GM19193 (cell line): ENCODE data around the gene RAF1.

Experiments used
- POLR2A ChIP-seq: IDR thresholded peaks from 4 replicates; pipeline ENCODE4 v1.6.1; 2011; ENCODE audit not compliant: insufficient read depth, insufficient read length; ENCODE audit errors: extremely low read depth

The RAF1 gene

DNA sequence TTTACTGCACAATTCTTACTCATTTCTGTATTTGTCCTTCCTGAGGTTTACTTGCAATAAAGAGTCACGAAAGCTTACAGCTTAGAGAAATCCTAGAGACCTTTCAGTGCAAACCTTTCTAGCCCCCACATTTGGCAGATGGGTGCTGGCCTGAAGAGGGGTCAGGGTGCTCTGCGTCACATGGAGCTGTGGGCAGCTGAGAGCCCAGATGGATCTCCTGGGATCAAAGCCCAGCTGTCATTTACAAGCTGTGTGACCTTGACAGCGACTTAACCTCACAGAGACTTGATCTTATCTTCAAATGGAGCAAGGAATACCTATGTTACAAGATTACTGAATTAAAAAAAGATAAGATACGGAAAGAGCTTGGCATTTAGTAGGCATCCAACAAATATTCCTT, 24.0 kb upstream of the RAF1 start:
- no peak for TF ChIP-seq POLR2A

DNA sequence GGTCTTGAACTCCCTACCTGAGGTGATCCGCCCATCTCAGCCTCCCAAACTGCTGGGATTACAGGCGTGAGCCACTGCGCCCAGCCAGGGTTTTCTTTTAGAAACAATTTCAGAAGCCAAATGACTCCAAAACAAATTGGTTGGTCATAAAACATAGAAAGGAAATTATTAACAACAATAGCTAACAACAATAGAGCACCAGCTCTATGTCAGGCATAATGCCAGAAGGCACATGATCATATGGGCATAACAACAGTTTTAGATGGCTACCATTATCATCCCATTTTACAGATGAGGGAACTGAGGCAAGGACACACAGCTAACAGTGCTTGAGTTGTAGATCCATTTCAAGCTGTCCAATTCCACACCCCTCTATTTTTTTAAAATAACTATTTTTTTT, 22.2 kb upstream of the RAF1 start:
- no peak for TF ChIP-seq POLR2A

DNA sequence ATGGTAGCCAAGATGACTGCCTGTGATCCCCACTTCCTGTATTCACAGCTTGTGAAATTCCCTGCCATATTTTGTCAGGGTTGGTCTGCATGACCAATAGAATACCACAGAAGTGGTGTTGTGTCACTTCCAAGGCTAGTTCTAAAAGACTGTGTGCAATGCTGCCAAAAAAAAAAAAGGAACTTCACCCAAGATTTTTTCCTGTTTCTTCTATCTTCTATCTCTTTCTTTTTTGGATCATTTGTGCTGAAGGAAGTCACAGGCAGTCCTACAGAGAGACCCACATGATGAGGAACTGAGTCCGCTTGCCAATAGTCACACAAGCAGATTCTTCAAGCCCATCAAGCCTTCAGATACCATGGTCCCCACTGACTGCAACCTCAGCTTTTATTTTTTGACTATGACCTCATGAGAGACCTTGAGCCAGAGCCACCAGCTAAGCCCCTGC, 18.1 kb upstream of the RAF1 start:
- TF ChIP-seq POLR2A: no peak

DNA sequence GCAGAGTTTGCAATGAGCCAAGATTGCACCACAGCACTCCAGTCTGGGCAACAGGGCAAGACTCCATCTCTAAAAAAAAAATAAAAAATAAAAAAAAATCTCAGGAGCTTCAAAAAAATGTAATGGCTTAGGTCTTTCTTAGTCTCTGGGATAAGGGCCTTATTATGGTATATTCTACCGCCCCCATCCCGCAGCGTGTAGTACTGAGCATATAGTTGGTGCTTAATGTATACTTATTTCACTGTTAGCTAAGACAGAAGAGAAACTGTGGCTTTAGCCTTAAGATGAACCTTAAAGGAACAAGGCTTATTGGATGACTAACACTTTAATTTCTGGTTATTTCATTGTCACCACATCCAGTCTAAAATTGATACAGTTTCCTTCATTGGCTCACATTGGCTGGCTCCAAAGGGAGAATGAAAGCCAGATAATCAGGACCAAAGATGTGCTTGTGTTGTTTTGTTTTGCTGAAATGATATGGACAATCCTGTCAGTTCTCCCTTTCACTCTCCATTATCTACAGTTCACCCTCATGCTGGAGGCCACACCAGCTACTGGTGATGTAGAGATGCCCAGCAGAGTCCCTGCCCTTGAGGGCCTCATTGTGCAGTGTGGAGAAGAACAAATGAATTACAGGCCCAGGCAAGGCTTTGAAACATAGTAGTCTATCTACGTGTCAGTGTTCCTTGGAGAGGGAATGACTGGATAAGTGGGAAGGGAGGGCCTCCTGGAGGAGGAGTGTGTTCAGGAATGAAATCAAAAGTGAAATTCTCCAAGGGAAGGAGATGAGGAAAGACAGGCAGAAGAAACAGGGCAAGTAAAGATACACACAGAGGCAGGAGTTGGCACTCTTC, 17.4 kb upstream of the RAF1 start:
- TF ChIP-seq POLR2A: no peak

GRCh38 chr3:12679468-12679867, 15.6 kb upstream of the RAF1 start:
- no peak for TF ChIP-seq POLR2A

DNA sequence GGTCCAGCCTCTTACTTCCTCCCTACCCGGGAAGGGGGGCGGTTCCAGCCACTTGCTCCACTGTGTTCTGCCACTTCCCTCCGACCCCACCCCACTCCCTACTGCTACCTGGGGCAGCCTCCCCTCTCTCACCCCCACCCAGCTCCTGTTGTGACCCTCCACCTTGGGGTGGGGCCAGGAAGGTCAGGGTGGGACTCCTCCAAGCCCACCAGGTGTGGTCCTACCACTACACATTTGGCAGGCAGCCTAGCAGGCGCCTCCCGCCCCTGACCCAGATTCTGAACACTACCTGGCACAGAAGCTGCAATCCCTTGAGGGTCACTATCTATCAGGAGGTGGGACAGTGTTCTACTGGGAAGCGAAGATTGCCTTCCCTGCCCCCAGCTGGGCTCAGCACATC, 13.7 kb upstream of the RAF1 start:
- TF ChIP-seq POLR2A: no peak

GRCh38 chr3:12675115-12675810, 11.3 kb upstream of the RAF1 start:
- TF ChIP-seq POLR2A: no peak

DNA sequence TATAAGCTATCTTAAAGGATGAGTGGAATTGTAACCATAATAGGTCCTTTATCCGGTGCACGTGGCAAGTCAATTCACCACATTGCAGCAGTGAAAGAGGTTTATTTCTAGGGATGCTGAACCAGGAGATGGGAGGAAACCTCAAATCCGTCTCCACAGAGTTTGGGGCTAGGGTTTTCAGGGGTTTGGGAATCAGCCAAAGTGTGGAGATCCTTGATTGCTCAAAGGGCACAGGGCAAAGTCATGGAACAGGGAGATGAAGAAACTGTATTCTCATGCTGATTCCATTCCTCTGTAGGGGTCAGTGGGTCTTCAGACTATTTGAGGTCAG, 7.2 kb upstream of the RAF1 start:
- no peak for TF ChIP-seq POLR2A

DNA sequence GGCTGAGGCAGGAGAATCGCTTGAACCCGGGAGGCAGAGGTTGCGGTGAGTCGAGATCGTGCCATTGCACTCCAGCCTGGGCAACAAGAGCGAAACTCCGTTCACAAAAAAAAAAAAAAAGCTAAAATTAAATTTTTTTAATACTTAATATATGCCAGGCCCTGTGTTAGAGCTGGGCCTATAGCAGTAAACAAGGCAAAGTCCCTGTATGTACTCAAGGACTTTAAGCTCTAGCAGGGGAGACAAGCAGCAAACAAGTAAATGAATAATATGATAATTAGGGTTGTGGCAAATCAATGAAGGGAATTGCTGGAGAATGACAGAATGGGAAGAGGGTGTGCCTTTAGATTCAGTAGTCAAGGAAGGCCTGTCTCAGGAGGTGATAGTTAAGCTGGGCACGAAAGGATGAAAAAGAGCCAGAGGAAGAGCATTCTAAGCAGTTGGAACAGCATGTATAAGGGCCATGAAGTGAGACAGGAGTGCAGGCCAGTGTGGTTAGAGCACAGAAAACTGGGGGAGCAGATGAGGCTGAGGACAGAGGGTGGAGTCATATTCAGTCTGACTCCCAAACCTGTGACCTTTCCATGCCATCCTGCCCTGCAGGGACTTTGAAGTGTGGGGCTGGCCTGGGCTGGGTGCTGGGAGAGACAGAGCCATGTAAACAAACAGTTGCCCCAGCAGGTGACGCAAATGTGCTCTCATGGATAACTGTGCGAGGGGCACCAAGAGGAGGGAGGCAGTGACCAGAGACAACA, 6.6 kb upstream of the RAF1 start:
- TF ChIP-seq POLR2A: no peak

DNA sequence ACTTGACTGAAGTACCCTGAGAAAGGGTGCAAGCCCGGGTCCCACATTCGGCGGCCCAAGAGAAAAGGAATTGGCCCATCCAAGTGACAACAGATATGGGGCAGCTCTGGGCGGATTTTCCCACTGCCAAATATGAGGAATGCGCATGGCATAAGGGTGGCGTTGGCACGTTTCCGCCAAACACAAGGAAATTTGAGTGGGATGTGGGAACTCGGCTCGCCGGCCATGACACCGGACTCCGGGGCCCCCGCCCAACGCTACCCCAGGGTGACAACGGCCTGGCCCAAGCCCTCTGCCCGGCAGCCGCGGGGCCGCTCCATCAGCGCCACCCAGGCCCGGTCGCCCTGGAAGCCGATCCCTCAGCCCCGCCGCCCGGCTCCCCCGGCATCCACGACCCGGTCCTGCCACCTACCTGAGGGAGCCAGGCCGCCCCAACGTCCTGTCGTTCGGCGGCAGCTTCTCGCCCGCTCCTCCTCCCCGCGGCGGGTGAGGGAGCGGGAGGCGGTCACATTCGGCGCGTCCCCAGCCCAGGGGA, 449 bp downstream of the RAF1 start:
- no peak for TF ChIP-seq POLR2A

DNA sequence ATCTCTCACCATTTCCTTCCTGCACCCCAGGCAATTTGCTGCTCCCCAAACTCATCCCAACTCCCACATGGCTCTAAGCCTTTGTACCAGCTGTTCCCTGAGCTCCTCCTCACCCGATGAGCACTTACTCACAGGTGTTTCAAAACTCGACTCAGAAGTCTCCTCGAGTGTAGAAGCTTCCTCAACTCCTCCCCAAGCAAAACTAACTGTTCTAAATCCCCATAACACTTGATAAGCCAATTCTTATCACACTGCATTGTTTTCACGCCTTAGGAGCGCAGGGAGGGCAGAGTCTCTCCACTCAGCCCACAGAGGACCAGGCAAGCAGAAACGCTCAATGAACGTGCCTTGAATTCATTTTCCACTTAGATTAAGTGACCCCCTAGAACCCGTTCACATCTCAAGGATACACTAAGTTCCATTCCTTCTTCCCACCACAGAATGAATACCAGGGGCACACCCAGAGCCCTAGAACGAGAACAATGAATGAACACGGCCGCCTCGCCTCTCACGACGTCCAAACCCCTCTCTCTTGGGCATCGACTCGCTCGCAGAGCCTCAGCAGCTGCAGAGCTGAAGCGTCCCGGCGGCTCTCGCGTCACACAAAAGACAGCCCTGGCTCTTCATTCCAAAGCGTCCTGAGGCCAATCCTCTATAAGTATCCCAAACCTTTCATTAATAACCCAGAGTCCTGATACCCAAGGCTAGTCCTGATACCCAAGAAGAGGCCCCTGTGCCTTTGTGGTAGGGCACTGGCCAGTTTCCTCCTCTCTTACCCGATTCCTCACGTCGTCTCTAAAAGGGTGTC, 1.1 kb downstream of the RAF1 start:
- TF ChIP-seq POLR2A: no peak

DNA sequence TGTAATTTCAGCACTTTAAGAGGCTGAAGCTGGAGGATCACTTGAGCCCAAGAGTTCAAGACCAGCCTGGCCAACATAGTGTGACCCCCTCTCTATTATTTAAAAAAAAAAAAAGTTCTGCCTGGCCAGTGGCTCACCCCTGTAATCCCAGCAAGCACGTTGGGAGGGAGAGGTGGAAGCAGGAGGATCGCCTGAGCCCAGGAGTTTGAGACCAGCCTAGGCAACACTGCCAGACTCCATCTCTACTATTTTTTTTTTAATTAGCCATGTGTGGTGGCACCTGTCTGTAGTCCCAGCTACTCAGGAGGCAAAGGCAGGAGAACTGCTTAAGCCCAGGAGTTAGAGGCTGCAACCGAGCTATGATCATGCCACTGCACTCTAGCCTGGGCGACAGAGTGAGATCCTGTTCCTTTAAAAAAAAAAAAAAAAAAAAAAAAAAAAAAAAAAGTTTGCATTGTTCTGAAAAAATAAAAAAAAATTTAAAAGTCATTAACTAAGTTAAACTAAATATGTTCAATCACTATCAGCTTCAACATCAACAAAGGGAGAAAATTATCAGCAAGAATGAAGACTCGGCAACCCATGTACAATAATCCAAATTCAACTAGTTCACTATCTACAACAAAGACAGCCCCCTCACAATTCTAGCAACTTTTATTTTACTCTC, 1.9 kb downstream of the RAF1 start:
- no peak for TF ChIP-seq POLR2A

- no peak for TF ChIP-seq POLR2A
Observed at GRCh38 chr3:12660196-12660595, 3.7 kb downstream of the RAF1 start.

DNA sequence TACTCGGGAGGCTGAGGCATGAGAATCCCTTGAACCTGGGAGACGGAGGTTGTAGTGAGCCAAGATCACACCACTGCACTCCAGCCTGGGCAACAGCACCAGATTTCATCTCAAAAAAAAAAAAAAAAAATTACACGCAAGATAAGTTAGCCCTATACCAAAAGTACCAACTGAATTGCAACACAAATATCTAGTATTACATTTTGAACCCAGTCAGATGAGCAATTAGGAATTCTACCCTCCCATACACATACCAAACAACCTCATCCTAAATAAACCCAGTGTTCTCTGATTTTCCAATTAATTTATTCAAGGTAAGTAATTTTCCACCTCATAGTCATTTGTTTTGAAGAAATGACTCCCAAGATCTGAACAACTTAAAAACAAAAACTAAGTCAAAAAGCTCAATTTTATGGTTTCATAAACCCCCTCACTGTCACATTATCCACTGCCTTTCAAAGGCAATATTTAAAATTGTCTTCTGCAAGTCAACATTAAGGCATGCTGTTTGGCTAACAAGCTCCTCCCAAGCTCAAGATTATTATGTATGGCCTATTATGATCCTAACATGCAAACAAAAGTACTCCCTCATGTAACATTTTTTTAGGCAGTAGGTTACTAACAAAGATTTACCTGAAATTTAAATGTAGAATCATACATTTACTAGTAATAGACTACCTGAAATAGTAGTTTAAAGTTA, 4.5 kb downstream of the RAF1 start:
- TF ChIP-seq POLR2A: no peak

GRCh38 chr3:12658593-12659058, 5.3 kb downstream of the RAF1 start:
- TF ChIP-seq POLR2A: no peak
